GM12875 (cell line): ENCODE measurements around the gene GOLGA8S.
"Not testable (repeated sequence)": the region's sequence is repeated elsewhere in the genome, so short reads cannot be mapped to it uniquely, and the experiment has no call there.

Source experiments
- H3K4me3 ChIP-seq: one replicate; pipeline ENCODE4 v1.5.1; 2011; ENCODE audit warnings: low read depth, low read length, control low read depth
- TF ChIP-seq, protein P1 (sequence below): IDR thresholded peaks from 2 replicates; pipeline ENCODE4 v1.5.1; 2011; ENCODE audit warnings: low read depth, mild to moderate bottlenecking, control low read depth, inconsistent platforms, low read length, moderate library complexity, borderline replicate concordance; ENCODE audit not compliant: insufficient read depth

Gene GOLGA8S

DNA sequence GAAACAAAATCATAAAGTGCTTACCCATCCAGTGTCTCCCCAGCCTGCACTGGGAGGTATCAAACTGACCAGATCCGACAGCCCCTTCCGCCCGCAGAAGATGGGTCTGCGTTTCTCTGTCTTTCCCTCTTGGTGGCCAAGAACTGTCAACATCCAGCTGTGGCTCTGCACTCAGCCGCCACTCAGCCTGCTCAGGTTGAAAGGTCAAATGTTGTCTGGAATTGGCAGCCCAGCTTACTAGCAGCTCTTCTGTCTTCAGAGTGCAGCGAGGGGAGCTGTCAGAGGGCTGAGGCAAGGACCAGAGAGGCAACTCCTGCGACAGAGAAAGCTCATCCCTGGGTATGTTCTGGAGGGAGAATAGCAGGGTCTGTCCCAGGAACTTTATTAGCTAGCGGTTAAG is 47.1 kb downstream of the GOLGA8S start:
- TF ChIP-seq, protein P1, sequence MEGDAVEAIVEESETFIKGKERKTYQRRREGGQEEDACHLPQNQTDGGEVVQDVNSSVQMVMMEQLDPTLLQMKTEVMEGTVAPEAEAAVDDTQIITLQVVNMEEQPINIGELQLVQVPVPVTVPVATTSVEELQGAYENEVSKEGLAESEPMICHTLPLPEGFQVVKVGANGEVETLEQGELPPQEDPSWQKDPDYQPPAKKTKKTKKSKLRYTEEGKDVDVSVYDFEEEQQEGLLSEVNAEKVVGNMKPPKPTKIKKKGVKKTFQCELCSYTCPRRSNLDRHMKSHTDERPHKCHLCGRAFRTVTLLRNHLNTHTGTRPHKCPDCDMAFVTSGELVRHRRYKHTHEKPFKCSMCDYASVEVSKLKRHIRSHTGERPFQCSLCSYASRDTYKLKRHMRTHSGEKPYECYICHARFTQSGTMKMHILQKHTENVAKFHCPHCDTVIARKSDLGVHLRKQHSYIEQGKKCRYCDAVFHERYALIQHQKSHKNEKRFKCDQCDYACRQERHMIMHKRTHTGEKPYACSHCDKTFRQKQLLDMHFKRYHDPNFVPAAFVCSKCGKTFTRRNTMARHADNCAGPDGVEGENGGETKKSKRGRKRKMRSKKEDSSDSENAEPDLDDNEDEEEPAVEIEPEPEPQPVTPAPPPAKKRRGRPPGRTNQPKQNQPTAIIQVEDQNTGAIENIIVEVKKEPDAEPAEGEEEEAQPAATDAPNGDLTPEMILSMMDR: no peak
- H3K4me3 ChIP-seq: no peak overlapping the region

DNA sequence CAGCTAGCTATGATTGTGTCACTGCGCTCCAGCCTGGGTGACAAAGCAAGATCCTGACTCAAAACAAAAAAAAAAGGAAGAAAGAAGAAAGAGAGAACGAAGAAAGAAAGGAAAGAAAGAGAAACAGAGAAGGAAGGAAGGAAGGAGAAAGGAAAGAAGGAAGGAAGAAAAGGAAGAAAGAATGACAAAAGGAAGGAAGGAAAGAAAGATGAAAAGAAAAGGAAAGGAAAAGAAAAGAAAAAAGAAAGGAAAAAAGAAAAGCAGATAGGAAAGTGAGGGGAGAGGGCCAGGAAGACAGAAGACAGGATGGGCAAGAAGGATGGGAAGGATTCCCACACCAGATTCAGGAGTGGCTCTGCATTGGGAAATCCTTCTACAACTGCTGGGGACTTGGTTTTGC is 47.6 kb downstream of the GOLGA8S start:
- H3K4me3 ChIP-seq: no peak overlapping the region
- TF ChIP-seq, protein P1: no peak

DNA sequence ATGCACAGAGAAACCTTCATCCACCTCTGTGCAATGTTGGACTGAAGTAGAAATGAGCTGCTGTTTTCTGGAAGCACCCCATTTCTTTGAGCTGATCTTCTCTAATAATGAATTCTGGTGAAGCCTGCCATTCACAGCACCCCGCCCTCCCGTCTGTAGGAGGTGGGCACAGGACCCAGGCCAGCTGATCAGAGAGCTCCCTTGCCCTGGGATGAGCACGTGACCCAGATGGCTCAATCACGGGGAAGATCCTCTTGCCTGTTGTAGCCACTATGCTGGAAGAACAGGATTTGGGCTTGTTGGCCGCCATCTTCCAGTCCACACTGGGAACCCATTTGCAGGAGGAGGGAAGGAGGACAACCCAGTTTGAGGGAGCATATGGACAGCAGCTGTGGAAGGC is 48.0 kb downstream of the GOLGA8S start:
- TF ChIP-seq, protein P1: no peak
- H3K4me3 ChIP-seq: no peak overlapping the region

DNA sequence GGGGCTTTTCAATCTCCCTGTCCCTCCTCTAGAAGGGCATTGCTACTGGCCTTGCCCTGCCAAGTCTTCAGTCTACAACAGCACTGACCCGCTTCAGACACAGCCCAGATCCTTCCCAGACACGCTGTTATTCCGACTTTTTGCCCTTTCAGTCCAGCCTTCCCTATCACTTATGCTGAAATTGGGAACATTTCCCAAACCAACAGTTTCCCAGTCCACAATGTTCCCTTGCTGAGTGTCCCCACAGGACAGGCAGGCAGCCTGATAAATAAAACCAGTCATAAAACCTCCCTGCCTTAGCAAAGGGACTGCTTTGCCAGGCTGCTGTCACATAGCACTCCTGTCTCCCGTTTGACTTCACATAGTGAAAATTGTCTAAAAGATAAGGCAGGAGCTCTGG is 49.0 kb downstream of the GOLGA8S start:
- TF ChIP-seq, protein P1: no peak
- H3K4me3 ChIP-seq: no peak overlapping the region

DNA sequence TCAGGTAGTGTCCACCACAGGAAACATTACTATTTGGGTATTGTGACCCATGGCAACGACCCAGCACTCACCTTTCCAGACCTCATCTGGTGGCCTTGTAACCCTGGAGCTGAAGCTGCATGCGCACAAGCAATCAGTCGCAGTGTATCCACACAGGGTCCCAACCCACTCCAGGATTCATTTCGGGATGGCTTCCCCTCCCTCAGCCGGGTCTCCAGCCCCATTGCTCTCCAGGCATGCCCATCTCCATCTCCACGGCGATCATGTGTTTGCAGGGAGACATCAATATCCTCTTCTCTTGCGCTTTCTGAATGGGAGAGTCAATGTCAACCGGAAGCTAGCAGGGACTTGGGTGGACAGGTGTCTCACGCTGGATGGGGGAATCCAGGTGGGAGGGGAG is 57.3 kb downstream of the GOLGA8S start:
- TF ChIP-seq, protein P1: no peak
- no peak overlapping the region for H3K4me3 ChIP-seq

DNA sequence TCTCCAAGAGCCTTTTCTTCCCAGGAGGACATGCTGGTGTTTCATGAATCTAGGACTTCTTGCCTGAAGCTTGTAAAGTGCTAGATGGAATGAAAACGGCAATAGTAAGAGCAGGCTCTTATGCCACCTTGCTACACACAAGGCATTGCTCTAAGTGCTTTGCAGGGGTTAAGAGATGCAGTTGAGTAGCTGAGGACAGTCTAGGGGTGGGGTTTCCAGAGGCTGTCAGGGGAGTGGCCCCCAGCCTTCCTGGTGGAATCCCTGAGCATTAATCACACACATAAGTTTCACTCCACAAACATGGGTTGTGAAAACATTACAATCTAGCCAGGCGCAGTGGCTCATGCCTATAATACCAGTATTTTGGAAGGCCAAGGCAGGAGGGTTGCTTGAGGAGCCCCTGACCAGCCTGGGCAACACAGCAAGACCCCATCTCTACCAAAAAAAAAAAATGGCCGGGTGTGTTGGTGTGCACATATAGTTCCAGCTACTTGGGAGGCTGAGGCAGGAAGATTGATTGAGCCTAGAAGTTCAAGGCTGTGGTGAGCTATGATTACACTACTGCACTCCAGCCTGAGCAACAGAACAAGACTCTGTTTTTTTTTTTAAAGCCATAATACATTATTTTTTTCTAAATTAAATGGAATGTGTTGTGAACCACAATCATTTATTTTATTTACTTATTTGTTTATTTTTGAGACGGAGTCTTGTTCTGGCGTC is 58.5 kb downstream of the GOLGA8S start:
- H3K4me3 ChIP-seq: not testable (repeated sequence)
